DND-41 (cell line): ENCODE results near the gene PKD2.

Experiments
- EZH2 ChIP-seq: IDR thresholded peaks from 3 replicates; pipeline ENCODE4 v1.6.1; 2012; ENCODE audit warnings: borderline replicate concordance, low read depth, mild to moderate bottlenecking, moderate library complexity, low read length, inconsistent platforms; ENCODE audit not compliant: severe bottlenecking
- TF ChIP-seq, protein P1 (sequence below): IDR thresholded peaks from 2 replicates; pipeline ENCODE4 v1.5.1; 2012; ENCODE audit warnings: borderline replicate concordance, low read length, moderate library complexity, mild to moderate bottlenecking; ENCODE audit not compliant: poor library complexity, severe bottlenecking; ENCODE audit errors: extremely low read depth

DNA sequence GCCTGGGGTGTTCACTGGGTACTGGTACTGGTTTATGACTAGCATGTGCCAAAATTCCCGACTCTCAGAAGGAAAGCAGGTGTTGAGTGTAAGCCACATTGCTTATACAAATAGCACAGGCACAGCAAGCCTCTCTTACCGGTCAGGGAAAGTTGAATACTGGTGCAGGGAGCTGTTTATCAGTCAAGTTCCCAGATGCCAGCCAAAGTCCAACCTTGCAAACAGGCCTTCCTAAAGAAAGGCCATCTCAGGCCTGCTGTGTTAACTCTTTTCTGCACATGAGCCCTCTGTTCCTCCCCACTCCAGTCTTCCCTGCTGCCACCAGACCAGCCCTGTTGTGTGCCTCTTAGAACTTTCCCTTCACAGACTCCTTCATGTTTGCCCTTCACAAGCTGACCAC is 34.2 kb downstream of the PKD2 start:
- TF ChIP-seq, protein P1, sequence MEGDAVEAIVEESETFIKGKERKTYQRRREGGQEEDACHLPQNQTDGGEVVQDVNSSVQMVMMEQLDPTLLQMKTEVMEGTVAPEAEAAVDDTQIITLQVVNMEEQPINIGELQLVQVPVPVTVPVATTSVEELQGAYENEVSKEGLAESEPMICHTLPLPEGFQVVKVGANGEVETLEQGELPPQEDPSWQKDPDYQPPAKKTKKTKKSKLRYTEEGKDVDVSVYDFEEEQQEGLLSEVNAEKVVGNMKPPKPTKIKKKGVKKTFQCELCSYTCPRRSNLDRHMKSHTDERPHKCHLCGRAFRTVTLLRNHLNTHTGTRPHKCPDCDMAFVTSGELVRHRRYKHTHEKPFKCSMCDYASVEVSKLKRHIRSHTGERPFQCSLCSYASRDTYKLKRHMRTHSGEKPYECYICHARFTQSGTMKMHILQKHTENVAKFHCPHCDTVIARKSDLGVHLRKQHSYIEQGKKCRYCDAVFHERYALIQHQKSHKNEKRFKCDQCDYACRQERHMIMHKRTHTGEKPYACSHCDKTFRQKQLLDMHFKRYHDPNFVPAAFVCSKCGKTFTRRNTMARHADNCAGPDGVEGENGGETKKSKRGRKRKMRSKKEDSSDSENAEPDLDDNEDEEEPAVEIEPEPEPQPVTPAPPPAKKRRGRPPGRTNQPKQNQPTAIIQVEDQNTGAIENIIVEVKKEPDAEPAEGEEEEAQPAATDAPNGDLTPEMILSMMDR, result no peak
- TF ChIP-seq EZH2, result no peak
